Nephron progenitor cell (in vitro differentiated cells): ENCODE measurements around the gene SNX8.

ENCODE experiments used
- DNase-seq: peaks from one replicate; pipeline ENCODE4 v3.0.0; 2021
- H3K27ac Mint-ChIP-seq: 2 replicates; pipeline ENCODE4 v1.8.0; 2021; ENCODE audit warnings: mild to moderate bottlenecking, moderate library complexity, mixed read lengths
- H3K27me3 Mint-ChIP-seq: 2 replicates; pipeline ENCODE4 v1.8.0; 2021; ENCODE audit warnings: mild to moderate bottlenecking, low read depth, mixed read lengths; ENCODE audit not compliant: poor library complexity
- H3K36me3 Mint-ChIP-seq: 2 replicates; pipeline ENCODE4 v1.8.0; 2021; ENCODE audit warnings: low read depth, mixed read lengths
- H3K4me1 Mint-ChIP-seq: 2 replicates; pipeline ENCODE4 v1.8.0; 2021; ENCODE audit warnings: mixed read lengths
- H3K4me3 Mint-ChIP-seq: 2 replicates; pipeline ENCODE4 v1.8.0; 2021; ENCODE audit warnings: mild to moderate bottlenecking, moderate library complexity, mixed read lengths
- H3K9me3 Mint-ChIP-seq: 2 replicates; pipeline ENCODE4 v1.8.0; 2021; ENCODE audit warnings: mild to moderate bottlenecking, moderate library complexity, mixed read lengths
- CTCF ChIP-seq: fragments of 200-600 bp; sonication (generic); IDR thresholded peaks from 2 replicates; pipeline ENCODE4 v1.5.0; 2021; ENCODE audit warnings: antibody characterized with exemption

The SNX8 gene

GRCh38 chr7:2254429-2255144, 59.7 kb downstream of the SNX8 start:
- Mint-ChIP-seq H3K4me3 (no peak overlapping the region), H3K4me1 (no peaks in the 10 kb centered on the region), H3K36me3 (peaks cover 5% of the 10 kb centered on the region), H3K27me3 (no peaks in the 10 kb centered on the region), H3K9me3 (no peaks in the 10 kb centered on the region), H3K27ac (peak overlapping the region; percentile 68)
- no peak for DNase-seq
- TF ChIP-seq CTCF = no peak

DNA sequence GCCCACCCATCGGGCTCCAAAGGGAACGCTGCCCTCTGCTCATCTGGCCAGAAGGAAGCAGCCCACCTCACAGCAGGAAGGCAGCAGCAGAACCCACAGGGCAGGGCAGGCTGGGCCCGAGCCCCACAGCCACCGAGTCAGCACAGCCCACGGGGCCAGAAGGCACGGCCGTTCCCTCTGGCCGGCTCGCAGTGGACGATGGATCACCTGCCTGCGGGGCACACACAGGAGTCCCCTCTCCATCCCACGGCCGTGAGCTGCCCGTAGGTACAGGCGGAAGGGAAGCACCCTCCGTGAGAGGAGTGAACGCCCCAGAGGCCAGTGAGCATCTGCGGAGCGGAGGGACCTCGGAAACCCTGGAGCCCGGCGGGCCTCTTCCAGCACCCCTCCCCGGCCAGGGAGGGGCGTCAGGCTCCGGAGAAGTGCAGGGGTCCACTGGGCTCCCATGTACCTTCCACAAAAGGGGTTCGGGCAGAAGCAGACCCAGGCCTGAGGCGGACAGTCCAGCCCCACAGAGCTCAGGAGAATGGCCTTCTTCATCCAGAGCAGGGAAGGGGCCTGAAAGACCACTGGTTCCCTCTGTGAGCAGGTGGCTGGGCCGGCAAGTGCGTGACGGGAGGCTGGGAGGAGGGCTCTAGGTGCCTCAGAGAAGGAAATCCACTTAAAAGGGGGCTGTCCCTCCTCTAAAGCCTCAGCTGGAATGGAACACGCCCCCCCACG, 60.6 kb downstream of the SNX8 start:
- Mint-ChIP-seq H3K4me1 (peaks cover 5% of the 10 kb centered on the region), H3K36me3 (peaks cover 4% of the 10 kb centered on the region), H3K27ac (no peak overlapping the region), H3K27me3 (no peaks in the 10 kb centered on the region), H3K9me3 (no peaks in the 10 kb centered on the region), H3K4me3 (no peak overlapping the region)
- no peak for DNase-seq
- TF ChIP-seq CTCF = no peak

GRCh38 chr7:2253021-2253420, 61.2 kb downstream of the SNX8 start:
- H3K36me3 Mint-ChIP-seq = peaks cover 4% of the 10 kb centered on the region
- H3K27me3 Mint-ChIP-seq = no peaks in the 10 kb centered on the region
- peak overlapping the region; percentile 74 for H3K27ac Mint-ChIP-seq
- TF ChIP-seq CTCF = no peak
- DNase-seq = no peak
- peaks cover 6% of the 10 kb centered on the region for H3K4me1 Mint-ChIP-seq
- H3K4me3 Mint-ChIP-seq = no peak overlapping the region
- no peaks in the 10 kb centered on the region for H3K9me3 Mint-ChIP-seq

DNA sequence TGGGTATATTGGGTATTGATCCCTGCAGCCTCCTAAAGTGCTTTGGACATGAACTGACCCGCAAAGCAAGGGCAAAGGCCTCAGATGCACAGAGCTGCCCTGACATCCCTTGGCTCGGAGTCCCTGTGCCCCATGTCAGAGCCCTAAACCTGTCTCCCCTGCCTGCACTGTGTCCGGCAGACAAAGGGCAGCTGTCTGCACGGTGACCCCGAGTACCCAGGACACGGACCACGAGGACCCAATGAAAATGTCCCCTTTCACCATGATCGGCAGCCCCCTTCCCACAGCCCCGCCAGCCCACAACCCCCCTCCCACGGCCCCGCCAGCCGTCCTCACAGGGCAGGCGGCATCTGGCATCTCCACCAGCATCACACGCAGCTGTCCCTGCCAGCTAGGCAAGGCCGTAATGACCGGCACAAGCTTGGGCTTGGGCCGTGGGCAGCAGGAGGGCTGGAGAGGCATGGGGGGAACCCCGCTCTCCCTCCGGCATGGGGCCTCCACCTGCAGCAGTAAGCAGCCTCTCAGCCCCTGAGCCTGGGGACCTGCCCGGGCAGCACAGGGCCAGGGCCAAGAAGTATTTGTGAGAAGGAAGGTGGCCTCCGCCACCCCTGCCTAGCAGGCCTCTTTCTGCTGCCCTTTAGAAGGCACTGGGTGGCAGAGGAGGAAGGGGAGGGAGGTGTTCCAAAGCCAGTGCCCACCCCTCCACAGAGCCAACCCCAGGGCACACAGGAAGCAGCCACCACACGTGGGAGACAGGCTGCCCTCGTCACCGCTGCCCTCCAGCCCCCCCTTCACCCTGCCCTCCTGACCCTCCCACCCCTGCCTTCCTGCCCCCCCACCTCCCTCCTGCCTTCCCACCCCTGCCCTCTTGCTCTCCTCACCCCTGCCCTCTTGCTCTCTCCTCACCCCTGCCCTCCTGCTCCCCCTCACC, 62.1 kb downstream of the SNX8 start:
- DNase-seq = no peak
- no peaks in the 10 kb centered on the region for H3K27me3 Mint-ChIP-seq
- H3K4me1 Mint-ChIP-seq = peaks cover 6% of the 10 kb centered on the region
- H3K9me3 Mint-ChIP-seq = no peaks in the 10 kb centered on the region
- H3K27ac Mint-ChIP-seq = peak overlapping the region; percentile 75
- peaks cover 4% of the 10 kb centered on the region for H3K36me3 Mint-ChIP-seq
- no peak overlapping the region for H3K4me3 Mint-ChIP-seq
- no peak for TF ChIP-seq CTCF

- peaks cover 4% of the 10 kb centered on the region for H3K36me3 Mint-ChIP-seq
- TF ChIP-seq CTCF = no peak
- H3K4me1 Mint-ChIP-seq = peaks cover 7% of the 10 kb centered on the region
- H3K27me3 Mint-ChIP-seq = no peaks in the 10 kb centered on the region
- DNase-seq = no peak
- H3K4me3 Mint-ChIP-seq = no peak overlapping the region
- H3K9me3 Mint-ChIP-seq = no peaks in the 10 kb centered on the region
- no peak overlapping the region for H3K27ac Mint-ChIP-seq
These were observed 62.9 kb downstream of the SNX8 start for GRCh38 chr7:2251381-2251780.
